ENCODE data around the gene RAC2. TPM values are rescaled to one million over a fixed set of nuclear protein-coding genes. Genes with fewer than 3 reads are reported as not detected.

Gene RAC2
- total RNA-seq, 1 donor from 2014 or later, result 5.1 TPM

DNA sequence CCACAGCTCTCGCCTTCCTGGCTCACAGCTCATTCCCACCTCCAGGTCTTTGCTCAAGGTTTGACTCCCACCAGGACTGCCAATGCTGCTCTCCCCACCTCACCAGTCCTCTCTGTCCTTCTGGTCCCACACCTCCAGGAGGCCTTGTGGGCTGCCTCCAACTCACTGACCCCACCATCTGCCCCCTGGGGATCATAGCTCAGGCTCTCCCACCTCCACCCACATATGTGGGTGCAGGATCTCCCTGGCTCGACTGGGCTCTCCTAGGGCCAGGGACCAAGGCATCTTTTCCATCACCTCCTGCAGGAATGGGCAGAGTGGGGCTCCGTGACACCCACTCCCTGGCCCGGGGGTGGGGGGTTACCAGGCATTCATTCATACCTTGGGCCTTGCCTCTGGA, 18.0 kb downstream of the RAC2 start:
- no peak for DNase-seq (ENCODE audit: low spot score)
- intact Hi-C loops (cut with DNase I), result no loop called here

DNA sequence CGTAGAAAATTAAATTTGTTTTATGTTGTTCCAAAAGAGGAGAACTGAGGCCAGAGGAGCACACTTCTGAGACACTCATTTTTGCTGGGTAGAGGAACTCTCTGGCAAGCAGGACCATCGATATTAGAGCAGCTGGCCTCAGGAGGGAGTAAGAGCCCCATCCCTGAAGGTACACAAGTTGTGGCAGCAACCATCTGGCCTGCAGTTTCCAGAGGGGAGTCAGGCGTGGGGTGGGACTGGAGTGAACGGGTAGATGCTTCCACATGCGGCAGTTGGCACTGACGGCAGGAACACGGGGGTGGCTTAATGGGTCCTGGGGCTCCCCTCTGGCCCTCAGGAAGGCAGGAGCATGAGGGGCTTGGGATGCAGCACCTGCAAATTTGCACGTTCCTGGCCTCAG, 18.6 kb downstream of the RAC2 start:
- no peak for DNase-seq (ENCODE audit: low spot score)
- intact Hi-C loops (cut with DNase I), result no loop called here

DNA sequence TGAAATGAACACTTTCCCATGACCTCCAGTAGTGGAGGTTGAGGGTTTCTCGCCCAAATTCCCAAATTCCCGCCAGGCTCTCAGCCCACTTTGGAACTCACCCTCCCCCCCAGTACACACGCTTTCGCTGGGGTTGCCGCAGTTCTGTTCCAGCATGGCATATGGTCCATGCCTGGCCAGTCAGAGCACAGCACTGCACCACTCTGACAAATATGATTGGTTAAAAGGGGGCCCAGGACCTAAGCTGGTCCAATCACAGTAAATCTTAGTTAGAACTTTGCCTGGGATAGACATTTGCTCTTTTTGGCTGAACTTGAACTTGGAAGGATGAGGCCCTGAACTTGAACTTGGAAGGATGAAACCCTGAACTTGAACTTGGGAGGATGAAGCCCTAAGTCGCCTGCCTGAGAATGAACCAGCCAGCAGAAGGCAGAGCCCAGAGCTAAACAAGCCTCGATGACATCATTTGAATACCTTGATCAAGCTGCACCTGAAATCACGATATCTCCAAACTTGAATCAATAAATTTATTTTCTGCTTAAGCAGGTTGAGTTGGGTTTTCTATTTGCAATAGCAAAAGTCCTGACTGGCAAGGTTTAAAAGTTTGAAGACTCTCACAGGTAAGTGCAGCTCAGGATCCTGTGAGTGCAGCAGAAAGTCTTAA, 19.2 kb downstream of the RAC2 start:
- intact Hi-C loops (cut with DNase I), result no loop called here
- DNase-seq (ENCODE audit: low spot score), result no peak

DNA sequence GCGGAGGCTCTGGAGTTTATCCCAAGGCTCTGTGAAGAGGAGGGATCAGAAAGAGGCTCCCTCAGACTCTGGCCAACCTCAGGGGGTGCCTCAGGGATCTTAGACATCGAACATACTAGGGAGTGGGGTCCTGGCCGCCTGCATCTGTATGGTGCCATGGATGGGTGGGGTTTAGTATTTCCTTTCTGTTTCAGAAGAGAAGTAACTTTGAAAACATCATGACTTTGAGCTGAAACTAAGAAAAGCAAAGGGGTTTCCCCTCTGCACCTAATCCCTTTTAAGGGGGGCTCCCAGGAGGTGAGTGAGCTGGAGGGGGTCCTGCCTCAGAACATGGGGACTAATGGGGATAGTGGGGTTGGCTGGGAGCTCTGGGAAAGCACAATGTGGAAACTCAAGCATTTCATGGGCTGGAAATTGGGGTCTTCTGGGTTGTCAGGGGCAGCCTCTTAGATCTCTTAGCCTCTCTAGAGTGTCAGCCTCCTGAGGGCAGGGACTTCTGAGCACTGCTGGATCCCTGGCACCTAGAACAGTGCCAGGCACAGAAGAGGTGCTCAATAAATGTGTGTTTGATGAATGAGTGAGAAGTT, 20.0 kb downstream of the RAC2 start:
- intact Hi-C loops (cut with DNase I), result no loop called here
- no peak for DNase-seq (ENCODE audit: low spot score)

DNA sequence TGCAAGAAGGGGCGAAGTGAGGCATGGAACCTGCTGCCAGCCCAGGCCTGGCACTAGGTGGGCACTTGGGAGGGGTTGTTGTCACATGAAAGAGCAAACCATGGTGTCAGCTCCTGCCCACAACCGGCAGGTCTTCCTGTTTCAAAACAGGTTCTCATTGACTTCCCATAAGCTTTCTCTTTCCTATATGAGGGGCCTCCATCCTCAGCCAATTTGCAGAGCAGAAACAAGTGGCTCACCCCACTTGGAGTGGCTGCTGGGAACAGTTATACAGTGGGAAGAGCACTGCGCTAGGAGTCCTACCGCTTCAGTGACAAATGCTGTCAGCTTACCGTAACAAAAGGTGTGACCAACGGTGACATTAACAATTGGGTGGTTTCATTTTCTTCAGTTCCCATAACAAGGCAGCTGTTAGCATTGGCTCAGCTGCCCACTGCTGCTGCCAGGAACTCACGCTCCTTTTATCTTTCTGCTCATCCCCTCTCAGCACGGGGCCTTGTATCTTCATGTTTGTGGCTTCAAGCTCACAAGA, 21.6 kb downstream of the RAC2 start:
- intact Hi-C loops (cut with DNase I), result no loop called here
- DNase-seq (ENCODE audit: low spot score), result no peak

DNA sequence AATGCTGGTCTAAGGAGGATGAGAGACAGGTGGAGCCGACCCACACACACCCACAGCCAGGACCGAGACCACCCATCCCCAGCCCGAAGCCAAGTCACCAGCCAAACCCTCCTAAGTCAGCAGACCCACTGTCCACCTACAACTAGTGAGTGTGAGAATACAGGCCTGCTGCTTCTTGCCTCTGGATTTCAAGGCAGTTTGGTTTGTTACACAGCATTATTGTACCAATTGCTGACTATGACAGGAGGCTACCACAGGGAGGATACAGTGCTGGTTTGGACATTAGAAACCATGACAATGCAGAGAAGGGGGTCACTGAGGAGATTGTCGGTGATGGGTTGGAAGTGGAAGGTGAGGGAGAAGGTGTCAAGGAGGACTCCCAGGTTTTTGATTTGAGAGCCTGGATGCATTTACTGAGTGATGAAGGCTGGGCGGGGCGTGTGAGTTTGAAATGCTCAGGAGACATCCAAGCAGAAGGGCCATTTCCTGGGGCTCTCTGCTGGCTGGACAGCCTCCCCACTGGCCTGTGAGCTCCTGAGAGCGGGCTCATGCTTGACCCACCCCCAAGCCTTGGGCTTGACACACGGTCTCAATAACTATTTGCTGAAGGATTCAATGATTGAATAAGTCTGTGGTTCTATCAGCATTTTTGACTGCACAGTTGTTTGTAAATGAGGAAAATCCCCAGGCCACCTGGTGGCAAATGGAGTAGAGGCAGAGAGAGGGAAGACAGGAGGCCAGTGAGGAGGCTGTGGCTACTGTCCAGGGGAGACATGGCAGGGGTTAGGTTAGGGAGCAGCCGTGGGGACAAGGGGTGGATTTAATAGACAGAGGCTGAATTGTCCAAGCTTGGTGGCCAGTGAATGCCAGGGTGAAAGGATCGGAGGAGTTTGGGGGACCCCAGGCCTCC, 22.4 kb downstream of the RAC2 start:
- DNase-seq (ENCODE audit: low spot score), result no peak
- intact Hi-C loops (cut with DNase I), result no loop called here

DNA sequence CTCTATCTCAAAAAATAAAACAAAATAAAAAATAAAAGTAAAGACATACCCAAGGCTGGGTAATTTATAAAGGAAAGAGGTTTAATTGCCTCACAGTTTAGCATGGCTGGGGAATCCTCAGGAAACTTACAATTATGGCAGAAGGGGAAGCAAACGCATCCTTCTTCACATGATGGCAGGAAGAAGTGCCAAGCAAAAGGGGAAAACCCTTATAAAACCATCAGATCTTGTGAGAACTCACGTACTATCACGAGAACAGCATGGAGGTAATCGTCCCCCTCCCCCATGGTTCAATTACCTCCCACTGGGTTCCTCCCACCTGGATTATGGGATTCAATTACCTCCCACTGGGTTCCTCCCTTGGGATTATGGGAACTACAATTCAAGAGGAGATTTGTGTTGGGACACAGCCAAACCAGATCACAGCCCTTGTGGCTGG, 23.5 kb downstream of the RAC2 start:
- intact Hi-C loops (cut with DNase I), result no loop called here

DNA sequence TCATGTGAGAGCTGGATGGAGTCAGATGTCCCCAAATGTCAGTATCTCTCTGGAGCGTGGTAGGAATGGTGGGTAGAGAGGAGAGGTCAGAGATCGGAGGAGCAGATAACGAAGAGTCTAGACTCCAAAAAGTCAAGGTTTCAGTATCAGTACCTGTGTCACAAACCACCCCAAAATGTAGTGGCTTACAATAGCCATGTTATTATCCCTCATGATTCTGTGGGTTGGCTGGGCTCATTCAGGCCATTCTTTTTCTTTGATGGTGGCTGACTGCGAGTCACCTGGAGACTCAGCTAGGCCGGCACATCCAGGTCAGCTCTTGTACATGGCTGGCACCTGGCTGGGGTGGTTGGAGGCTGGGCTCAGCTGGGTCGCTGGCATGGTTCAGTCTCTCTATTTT, 24.5 kb downstream of the RAC2 start:
- intact Hi-C loops (cut with DNase I), result no loop called here
- no peak for DNase-seq (ENCODE audit: low spot score)

More for the DNA sequence above, 23.5 kb downstream of the RAC2 start:
- no peak for DNase-seq (ENCODE audit: low spot score)

DNA sequence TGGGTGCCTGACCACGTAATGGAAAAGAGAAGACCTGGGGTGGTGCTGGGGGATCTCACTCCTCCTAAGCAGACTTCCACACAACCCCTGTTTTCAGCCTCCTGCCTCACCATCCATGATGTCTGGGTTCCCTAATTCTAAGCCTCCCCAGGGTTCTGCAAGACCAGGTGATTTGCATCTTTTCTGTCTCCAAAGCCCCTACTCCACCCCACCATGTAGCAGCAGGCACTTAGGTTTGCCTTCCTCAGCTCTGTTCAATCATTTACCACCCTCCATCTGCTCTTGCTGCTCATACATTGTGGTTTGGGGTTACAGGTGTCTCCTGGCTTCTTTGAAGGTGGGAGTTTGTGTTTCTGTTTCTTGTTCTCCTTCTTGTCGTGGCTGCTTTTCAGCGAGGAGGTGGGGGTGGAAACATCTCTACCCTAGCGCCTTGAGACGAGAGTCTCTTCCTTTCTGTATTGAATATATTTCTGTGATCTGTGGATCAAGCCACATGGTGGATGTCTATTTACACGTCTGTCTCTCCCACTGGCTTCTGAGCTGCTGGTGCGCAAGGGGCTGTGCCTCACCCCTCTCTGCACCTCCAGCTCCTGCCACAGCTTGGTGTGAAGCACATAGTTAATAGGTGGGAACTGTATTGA, 25.2 kb downstream of the RAC2 start:
- intact Hi-C loops (cut with DNase I), result no loop called here
- no peak for DNase-seq (ENCODE audit: low spot score)

DNA sequence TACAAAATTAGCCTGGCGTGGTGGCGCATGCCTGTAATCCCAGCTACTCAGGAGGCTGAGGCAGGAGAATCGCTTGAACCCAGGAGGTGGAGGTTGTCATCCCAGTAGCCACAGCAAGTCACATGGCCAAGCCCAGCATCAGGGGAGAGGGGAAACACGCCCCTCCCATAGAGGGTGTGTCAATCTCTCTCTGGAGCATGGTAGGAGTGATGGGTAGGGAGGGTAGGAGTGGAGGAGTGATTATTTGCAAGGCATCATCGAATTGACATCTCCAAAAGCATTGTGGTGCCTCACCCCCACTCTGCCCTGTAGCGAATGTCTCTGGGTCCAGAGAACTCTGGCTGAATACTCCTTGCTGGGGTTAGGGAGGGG, 25.7 kb downstream of the RAC2 start:
- intact Hi-C loops (cut with DNase I), result no loop called here
- DNase-seq (ENCODE audit: low spot score), result no peak

DNA sequence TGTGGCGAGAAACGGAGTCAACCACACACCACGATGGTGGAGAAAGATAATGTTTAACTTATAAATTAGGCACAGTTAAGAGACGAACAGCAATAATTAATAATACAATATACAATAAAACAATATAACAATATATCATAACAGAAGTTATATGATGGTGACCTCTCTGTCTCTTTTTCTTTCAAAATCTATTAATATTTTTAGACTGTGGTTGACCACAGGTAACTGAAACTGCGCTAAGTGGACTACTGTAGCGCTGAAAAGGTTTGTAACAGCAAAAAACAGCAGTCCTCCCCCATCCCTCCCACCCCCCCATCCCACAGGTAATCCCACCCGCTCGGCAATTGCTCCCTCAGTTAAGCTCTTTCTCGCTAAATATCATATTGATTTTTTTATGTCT, 28.2 kb downstream of the RAC2 start:
- intact Hi-C loops (cut with DNase I), result no loop called here
- no peak for DNase-seq (ENCODE audit: low spot score)

DNA sequence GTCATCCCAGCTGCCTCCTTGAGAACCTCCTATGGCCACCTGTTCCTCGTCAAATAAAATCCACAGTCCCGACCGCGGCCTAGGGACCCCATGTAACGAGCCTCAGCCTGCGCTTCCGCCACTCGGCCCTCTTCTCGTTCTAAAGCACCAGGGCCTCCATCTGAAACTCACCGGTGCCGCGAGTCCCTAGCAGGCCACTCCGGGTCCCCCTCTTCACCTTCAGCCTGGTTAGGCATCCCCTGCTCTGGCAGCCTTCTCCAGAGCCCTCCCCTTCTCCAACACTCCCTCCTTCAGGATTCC, 29.4 kb downstream of the RAC2 start:
- DNase-seq (ENCODE audit: low spot score), result no peak

DNA sequence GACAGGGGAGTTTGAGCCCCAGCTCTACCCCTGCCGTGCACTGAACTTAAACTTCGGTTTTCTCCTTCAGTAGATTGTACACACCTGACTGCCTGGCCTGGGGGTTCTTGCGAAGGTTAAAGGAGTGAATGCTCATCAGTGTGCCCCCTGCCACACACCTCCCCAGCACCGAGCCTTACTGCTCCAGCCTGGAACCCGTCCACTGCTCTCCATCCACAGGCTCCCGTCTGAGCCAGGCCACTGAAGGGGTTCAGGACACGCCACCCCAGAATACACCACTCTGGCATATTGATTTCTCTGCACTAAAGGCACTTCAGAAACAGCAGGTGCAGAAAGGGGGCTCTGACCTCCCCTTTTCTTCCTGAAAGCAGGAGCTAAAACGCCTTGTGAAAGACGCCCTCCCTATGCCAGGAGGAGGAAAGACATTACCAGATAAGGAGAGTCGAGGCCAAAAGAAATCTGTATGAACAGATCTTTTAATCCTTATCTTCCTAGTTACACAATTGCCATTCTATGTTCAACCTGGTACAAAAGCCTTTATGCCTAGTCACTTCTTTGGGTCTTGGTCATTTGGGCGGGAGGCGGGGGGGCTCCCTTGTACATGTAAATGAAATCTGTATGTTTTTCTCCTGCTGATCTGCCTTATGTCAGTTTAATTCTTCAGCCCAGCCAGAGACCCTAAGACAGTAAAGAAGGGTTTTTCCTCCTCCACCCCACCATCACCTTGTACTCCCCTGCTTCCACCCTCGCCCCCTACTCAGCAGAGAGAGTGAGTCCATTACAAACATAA, 29.9 kb downstream of the RAC2 start:
- no peak for DNase-seq (ENCODE audit: low spot score)
- intact Hi-C loops (cut with DNase I), result no loop called here

More for the DNA sequence above, 29.4 kb downstream of the RAC2 start:
- intact Hi-C loops (cut with DNase I), result no loop called here

DNA sequence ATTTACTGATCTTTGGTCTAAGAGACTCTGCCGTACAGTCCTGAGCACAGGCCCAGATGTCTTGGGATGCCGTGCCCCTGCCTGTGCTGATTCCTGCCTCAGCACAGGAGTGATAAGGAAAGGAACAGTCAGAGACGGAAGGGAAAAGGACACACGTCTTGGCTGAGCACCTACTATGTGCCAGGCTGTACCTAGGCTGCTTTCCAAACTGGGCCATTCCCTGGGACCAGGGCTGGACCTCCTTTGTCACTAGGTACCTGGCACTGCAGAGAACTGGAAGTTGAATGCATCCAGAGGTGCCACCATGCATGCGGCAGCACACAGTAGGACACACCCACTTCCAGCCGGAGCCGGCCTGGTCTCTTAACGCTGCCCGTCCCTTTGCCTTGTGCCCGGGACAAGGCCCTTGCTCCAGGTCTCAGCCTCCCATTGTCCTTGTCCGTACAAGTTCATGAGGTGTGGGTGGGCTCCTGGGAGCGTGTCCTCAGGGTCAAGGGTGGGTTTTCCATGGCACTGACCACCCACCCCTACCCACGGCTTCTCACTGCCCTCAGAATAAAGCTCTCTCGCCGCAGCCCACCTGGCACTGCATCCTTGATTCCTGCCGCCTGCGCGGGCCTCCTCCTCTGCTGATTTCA, 30.7 kb downstream of the RAC2 start:
- intact Hi-C loops (cut with DNase I), result no loop called here

DNA sequence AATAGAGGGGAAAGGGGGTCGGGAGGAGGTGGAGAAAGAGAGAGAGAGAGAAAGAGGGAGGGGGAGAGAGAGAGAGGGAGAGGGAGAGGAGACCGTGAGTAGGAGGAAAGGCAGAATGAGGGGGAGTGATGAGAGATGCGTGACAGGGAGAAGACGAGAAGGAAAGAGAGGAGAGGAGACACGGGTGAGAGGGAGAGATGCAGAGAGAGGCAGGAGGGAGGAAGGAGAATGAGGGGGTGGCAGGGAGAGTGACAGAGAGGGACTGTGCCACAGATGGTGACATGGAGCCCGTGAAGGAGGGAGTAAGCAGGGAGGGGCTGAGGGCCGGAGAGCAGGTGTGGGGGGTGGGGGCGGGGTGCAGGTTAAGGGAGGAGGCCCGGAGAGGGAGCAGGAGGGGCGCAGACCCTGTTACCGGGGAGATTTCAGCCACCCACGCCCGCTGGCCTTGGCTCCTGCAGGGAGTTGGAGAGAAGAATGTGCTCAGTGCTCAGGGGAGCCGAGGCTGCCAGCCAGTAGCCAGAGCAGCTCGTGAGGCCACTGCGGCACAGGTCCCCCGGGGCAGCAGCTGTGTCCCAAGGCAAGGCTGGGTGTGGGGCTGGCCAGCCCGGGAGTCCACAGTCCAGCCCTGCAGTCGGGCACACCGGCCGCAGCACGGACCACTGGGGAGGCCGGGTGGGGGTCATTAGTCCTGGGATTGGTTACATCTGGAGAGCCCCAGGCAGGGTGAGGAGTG, 31.7 kb downstream of the RAC2 start, which contains the start of gene SSTR3:
Gene SSTR3 (minus strand): TSS at position 304 of the 733 bp plus-strand sequence. CDS start 4,674 bp downstream, outside the sequence.
- intact Hi-C loops (cut with DNase I), result no loop called here
- DNase-seq (ENCODE audit: low spot score), result peak; percentile 73

More for the DNA sequence above, 30.7 kb downstream of the RAC2 start:
- DNase-seq (ENCODE audit: low spot score), result peak; percentile 46

DNA sequence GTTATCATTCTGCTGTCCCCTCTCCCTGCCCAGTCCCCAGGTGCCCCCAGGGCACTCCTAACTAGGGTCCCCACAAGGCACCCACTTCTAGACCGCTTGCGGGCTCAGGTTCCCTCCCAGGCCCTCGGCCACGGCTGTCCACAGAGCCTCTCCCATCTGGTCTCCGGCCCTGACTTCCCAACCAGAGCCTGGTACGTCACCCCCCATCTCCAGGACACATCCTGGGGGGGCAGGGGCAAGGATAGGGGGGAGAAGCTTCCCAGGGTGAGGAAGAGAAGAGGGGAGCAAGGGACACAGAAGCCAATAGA, 32.2 kb downstream of the RAC2 start:
- peak; percentile 27 for DNase-seq (ENCODE audit: low spot score)
- intact Hi-C loops (cut with DNase I), result no loop called here

DNA sequence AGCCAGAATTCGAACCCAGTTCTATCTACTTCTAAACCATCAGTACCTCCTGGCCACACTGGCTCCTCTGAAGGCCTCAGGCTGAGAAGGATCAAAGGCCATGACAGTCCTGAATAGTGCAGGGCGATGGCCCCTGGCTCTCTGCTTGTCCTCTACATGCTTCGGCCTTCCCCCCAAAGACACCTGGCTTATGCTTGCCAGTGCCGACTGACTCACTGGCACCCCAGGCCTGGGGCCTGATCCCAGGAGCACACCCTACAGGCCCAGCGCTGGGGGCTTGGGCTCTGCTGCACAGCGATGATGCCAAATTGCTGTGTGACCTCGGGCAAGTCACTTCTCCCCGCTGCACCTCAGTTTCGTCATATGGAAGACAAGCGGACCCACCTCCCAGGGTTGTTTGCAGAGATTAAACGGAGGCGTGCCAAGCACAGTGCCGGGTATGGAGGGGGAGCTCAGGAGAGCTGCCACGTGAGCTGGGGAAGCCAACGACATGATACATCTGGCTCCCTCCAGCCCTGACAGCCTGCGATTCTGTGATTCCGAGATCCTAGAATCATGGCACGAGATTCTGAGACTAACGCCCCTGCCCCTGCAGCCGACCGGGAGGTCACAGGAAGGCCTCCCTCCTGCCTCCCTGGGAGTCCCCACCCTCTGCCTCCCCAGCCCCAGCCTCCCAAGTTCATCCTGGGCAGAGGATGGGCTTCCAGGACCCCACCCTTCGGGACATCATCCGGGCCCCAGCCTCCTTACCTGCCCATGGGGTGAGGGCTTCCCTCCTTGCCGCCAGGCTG, 32.8 kb downstream of the RAC2 start:
- DNase-seq (ENCODE audit: low spot score), result peak; percentile 67
- intact Hi-C loops (cut with DNase I), result no loop called here
